H54 (cell line): Measurements from ENCODE around the gene PECR.

Source experiments
- DNase-seq: peaks from one replicate; pipeline ENCODE4 v3.0.0; 2011; ENCODE audit warnings: low spot score, mixed read lengths; ENCODE audit not compliant: insufficient read length
- FAIRE-seq: peaks from 3 replicates; lab custom pipeline; 2011; peaks lifted over from hg19 to GRCh38; lab: Jason Lieb, UNC
- POLR2A ChIP-seq: IDR thresholded peaks from 2 replicates; pipeline ENCODE4 v1.6.1; 2011; ENCODE audit warnings: low read depth, mild to moderate bottlenecking, low read length

The PECR gene

DNA sequence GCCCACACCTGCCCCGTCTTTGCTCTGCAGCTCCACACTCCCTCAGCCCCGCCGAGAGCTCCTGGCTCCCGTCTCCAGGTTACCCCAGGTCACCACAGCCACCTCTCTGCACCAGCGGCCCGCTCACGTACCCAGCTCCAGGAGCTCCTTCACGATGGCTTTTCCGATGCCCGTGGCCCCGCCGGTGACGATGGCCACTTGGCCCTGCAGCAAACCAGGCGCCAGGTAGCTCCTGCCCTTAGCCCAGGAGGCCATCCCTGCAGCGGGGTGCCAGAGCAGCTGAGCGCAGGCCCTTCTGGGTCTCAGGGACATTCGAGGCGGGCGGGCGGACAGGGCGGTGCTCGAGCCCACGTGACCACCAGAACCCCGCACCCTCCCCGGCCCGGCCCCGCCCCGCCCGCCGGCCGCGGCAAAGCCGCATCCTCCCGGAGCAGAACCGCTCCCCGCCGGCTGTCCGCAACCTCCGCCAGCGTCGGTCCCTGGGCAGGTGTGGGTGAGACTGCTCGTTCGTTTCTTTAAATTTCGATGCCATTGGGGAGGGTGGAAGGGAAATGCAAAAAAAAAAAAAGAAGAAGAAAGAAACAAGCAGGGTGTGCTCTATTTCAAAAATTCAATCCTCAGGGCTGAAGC is at the start of gene PECR, which contains the start of gene TMEM169:
Gene PECR (minus strand): TSS at position 323 of the 630 bp plus-strand sequence. CDS start 68 bp downstream, at position 255.
Gene TMEM169 (plus strand): TSS at position 433 of the 630 bp plus-strand sequence. CDS start 14,045 bp downstream, outside the sequence.
- DNase-seq = peak; percentile 80
- TF ChIP-seq POLR2A = peak; percentile 76; the same call in 1 of the 2 replicates
- FAIRE-seq = no peak

DNA sequence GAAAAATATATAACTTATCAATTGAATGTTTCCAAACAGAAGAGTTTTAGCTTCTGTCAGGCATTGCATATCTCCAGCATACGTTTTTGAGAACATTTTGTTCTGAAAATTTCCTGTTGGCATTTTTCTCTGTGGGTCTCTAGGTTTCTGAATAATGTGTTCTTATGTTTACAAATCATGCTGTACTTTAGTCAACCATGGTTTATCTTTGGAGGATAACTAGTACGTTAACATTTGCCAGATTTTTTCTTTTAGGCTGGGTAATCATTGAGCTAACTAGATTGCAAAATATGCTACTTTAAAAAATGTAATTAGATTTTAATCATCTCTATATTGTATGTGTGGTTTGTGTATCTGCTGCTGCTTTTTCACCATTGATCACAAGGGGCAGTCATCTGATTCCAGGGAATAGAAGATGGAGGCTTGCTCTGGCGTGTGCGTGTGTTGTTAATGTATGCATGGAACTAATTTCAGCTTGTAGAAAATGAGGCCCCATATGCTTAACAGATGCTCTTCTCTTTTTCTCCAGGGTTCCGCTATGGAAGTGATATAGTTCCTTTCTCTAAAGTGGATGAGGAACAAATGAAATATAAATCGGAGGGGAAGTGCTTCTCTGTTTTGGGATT is 48.9 kb upstream of the PECR start:
- no peak for DNase-seq
- no peak for FAIRE-seq
- no peak for TF ChIP-seq POLR2A

DNA sequence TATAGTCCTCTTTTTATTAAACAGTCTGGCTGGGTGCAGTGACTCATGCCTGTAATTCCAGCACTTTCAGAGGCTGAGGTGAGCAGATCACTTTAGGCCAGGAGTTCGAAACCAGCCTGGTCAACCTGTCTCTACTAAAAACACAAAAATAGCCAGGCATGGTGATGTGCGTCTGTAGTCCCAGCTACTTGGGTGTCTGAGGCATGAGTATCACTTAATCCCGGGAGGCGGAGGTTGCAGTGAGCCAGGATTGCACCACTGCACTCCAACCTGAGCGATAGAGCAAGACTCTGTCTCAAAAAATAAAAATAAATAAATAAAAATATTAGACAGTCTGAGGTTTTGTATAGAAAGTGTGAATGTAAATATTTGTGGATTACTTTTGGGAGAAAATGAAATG is 45.3 kb upstream of the PECR start:
- TF ChIP-seq POLR2A = no peak
- FAIRE-seq (no peak), DNase-seq (no peak)

DNA sequence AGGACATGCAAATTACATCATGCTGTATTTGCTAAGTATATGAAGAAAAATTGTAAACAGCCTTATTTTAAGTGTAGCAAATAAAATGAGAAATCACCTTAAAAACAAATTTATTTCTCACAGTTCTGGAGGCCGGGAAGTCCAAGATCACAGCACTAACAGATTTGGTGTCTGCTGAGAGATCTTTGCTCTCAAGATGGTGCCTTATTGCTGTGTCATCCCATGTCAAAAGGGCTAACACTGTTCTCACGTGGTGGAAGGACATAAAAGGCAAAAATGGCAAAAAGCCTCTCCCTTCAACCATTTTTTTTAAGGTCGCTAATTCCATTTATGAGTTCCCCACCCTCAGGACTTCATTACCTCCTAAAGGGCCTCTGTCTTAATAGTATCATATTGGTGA is 39.6 kb upstream of the PECR start:
- FAIRE-seq (peak; percentile 43), DNase-seq (no peak)
- TF ChIP-seq POLR2A = no peak

DNA sequence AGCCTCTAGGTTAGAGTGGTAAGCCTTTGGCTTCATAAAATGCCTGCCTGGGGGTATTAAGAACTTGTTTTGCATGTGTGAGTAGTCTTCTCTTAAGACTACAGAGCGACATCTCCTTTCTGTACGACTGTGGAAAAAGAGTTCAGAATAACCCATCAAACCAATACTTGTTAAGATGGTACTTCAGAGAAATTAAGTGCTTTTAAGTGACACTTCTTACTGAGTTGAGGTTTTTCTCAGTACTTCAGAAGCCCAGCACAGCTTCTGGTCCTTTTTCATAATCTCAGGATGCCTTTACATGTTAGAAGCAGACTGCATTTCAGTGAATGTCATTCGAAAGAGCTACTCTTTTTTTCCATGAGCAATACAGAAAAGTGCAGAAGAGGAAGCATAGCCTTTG is 38.4 kb upstream of the PECR start:
- FAIRE-seq (peak; percentile 53), DNase-seq (no peak)
- no peak for TF ChIP-seq POLR2A

DNA sequence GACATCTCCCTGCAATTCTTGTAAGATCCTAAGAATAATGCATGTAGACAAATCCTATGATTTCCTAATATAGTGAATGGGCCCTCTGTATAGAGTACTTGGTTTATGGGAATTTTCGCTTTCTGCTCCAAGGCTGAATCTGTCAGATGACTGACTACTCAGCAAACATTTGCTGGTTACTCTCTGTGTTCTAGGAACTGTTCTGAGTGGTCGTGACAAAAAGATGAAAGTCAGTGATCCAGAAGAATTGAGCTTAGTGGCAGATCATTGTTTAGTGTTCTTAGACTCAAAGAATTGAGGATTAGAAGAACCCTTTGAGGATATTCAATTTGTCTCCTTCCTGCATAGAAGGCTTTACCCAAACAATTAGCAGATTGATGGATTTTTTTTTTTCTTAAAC is 37.5 kb upstream of the PECR start:
- TF ChIP-seq POLR2A = no peak
- DNase-seq (no peak), FAIRE-seq (no peak)

DNA sequence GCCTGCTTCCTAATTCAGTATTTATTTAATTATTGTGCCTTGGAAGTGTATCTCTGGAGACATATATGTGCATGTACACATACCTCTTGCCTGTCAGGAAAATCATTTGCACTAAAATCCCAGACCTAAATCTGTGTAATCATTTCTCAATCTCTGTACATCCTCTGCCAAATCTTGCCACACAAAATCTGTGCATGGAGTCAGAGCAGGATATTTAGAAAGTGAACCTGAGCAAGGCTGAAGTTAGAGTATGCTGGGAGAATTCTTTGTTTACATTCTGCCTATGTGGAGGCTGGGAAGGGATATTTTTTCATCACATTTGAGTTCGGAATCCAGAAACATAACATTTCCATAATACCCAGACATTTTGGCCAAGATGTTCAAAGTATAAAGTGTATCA is 36.9 kb upstream of the PECR start:
- FAIRE-seq = no peak
- TF ChIP-seq POLR2A = no peak

DNA sequence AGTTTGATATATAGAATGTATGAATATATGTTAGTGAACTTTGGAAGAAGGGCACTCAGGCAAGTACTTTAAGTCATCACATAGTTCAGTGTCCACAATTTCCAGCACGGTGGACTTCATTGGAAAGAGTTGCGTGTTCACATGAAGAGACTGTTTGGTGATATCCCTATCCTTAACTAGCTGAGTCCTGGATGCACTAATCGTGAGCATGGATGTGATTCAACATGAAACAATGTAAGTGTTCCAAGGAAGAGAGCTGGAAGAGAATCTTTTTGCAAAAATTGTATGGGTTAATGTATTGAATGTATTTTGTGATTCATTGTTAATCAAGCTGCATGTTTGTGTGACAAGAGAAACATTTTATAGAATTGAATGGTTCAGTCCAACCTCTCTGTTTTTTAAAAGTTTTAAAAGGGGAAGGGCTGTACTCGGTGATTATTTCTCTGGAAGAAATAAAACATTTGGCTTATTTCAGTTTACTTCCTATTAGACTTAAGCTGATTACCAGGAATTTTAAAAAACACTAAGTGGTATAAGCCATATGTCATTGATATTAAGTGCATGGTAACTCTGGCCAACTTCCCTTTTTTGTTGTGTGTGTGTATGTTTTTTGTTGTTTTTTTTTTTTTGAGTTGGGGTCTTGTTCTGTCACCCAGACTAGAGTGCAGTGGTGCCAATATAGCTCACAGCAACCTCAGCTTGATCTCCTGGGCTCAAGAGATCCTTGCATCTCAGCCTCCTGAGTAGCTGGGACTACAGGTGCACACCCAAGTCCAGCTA is 36.1 kb upstream of the PECR start:
- TF ChIP-seq POLR2A = no peak
- DNase-seq = no peak
- FAIRE-seq = no peak

More for the DNA sequence above, 36.9 kb upstream of the PECR start:
- DNase-seq = no peak

DNA sequence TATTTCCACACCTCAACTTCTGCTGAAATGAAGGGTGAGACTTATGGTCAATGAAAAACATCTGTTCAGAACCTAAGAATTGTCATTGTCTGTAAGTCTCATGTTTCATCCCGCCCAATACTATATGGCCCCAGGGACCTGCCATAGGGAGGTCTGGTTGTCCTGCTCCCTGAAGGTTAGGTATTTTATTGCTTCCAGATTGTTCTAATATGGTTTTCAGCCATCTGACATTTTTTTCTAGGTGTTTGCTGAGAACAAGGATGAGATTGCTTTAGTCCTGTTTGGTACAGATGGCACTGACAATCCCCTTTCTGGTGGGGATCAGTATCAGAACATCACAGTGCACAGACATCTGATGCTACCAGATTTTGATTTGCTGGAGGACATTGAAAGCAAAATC is 34.8 kb upstream of the PECR start:
- FAIRE-seq (no peak), DNase-seq (no peak)
- TF ChIP-seq POLR2A = no peak

DNA sequence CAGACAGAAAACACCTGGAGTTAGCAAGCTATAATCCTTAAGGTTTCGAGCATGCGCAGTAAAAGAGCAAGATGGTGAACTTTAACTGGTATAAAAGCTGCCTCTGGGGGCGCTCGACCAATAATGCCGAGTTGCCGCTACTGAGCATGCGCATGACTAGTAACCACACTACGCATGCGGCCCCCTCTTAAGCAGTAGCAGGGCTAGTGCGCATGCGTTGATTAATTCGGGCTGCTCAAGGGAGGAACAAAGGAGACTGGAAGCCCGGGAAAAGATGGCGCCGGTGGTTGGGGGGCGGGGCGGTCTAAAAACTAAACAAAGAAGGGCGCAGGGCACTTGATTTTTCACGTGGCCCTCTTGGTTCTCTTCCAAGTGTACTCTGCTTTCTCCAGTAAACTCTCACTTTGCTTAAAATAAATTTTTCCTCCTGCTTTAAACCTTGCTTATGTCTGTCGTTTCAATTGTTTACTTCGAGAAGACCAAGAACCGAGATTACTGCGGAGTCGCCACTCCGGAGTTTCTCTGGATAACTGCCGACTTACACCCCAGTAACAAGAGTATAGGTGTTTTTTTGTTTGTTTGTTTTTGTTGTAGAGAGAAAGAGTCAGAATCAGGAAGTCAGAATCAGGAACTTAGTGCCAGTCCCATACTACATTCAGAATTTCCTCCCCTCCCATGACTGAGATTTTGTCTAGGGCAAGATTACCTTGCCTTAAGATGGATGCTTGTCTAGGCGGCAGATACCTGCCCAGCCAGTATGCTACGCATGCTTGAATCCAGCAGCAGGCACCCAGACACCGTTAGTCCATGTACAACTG is 33.3 kb upstream of the PECR start:
- FAIRE-seq (peak; percentile 97), DNase-seq (peak; percentile 81)
- TF ChIP-seq POLR2A = no peak

DNA sequence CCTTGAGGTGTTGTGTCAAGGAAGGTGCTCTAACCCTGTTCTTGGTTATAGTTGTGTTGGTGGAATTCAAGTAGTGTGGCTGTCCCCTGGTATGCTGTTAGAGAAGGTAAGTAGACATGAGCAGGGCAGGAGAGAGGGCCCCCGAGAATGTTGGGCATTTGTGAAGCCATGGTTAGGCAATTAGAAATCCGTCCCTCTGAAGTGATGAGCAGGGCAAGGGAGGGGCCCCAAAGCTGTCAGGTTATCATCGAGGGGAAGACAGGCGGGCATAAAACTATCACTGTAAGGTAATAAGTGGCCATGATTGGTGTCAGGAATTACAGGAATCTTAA is 32.7 kb upstream of the PECR start:
- no peak for FAIRE-seq
- TF ChIP-seq POLR2A = no peak

DNA sequence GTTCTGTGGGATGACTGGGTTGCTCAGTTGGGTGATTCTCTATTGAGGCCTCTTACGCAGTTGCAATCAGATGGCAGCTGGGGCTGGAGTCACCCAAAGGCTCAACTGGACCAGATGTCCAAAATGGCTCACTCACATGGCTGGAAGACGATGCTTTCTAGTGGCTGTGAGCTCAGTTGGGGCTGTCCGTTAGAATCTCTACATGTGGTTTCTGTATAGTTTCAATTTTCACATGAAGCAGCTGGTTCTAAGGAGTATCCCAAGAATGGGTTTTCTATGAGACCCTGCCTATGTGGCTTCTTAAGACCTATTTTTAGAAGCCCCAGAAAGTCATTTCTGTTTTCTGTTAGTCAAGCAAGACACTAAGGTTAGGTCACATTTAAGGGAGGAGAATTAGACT is 32.0 kb upstream of the PECR start:
- no peak for DNase-seq
- no peak for TF ChIP-seq POLR2A
- no peak for FAIRE-seq

More for the DNA sequence above, 32.7 kb upstream of the PECR start:
- no peak for DNase-seq

DNA sequence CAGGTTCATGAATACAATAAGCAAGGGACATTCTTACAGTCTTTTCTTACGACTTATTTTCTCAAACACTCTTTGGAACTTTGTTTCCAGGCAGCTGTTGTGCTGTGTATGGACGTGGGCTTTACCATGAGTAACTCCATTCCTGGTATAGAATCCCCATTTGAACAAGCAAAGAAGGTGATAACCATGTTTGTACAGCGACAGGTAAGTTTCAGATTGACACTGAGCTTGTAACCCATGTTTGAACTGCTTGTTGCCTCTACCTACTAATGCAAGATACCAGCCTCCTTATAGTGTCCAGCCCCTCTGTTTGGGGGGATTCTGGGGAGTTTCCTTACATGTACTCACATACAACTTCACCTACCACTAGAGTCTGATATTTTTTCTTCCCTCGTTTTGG is 31.3 kb upstream of the PECR start:
- DNase-seq = no peak
- FAIRE-seq = no peak
- TF ChIP-seq POLR2A = no peak

DNA sequence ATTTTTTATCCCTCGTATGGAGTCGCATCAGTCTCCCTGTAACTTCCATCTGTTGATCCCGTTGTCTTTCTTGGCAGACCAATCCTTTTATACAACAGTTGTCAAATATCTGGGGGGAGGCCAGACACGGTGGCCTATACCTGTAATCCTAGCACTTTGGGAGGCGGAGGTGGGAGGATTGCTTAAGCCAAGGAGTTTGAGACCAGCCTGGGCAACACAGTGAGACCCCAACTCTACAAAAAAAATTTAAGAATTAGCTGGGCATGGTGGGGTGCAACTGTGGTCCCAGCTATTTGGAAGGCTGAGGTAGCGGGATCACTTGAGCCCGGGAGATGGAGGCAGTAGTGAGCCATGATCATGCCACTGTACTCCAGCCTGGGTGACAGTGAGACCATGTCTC is 29.5 kb upstream of the PECR start:
- FAIRE-seq (no peak), DNase-seq (no peak)
- no peak for TF ChIP-seq POLR2A

DNA sequence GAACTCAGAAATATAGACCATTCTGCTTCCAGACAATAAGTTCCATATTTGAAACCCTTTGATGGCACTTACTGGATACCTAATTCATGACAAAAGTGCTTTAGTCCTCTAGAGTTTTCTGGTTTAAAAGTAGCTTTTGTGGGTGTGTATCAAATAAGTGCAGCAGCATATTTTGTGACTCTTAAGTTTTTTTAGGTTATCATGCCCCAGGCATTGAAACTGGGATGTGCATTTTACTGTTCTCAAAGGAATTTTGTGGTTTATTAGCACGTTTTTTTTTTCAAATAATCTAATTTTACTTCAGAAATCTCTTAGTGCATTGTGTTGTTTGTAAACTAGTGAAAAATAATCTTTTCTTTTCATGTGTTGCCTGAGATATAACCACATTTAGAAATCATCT is 29.0 kb upstream of the PECR start:
- TF ChIP-seq POLR2A = no peak
- no peak for FAIRE-seq
- DNase-seq = no peak
